Glutamatergic neuron (in vitro differentiated cells): ENCODE results near the gene EXOC4. TPM values are rescaled to one million over a fixed set of nuclear protein-coding genes. Genes with fewer than 3 reads are reported as not detected.
A peak's percentile ranks its signal among the peaks of the same experiment; 100 is the strongest.

Experiments
- DNase-seq: peaks from one replicate; pipeline ENCODE4 v3.0.0; 2022
- H3K27ac Mint-ChIP-seq: one replicate; pipeline ENCODE4 v1.8.0; 2020; ENCODE audit warnings: mild to moderate bottlenecking, mixed read lengths, inconsistent platforms; ENCODE audit not compliant: unreplicated experiment
- H3K27me3 Mint-ChIP-seq: one replicate; pipeline ENCODE4 v1.8.0; 2020; ENCODE audit warnings: mild to moderate bottlenecking, moderate library complexity, mixed read lengths, inconsistent platforms; ENCODE audit not compliant: unreplicated experiment
- H3K36me3 Mint-ChIP-seq: one replicate; pipeline ENCODE4 v1.8.0; 2020; ENCODE audit warnings: mild to moderate bottlenecking, mixed read lengths, inconsistent platforms; ENCODE audit not compliant: unreplicated experiment
- H3K4me1 Mint-ChIP-seq: one replicate; pipeline ENCODE4 v1.8.0; 2020; ENCODE audit warnings: mild to moderate bottlenecking, low read depth, mixed read lengths, inconsistent platforms; ENCODE audit not compliant: unreplicated experiment
- H3K4me3 Mint-ChIP-seq: one replicate; pipeline ENCODE4 v1.8.0; 2020; ENCODE audit warnings: mild to moderate bottlenecking, mixed read lengths, inconsistent platforms; ENCODE audit not compliant: unreplicated experiment
- H3K9me3 Mint-ChIP-seq: one replicate; pipeline ENCODE4 v1.8.0; 2020; ENCODE audit warnings: mild to moderate bottlenecking, moderate library complexity, mixed read lengths, inconsistent platforms; ENCODE audit not compliant: unreplicated experiment
- CTCF ChIP-seq: fragments of 200-600 bp; sonication (generic); IDR thresholded peaks from one replicate; pipeline ENCODE4 v1.5.0; 2021; ENCODE audit not compliant: partially characterized antibody, unreplicated experiment
- total RNA-seq: library from RNA; stranded (reverse); fragmentation: NEBNext Ultra II Directional; extraction: Animal tissue kit (Norgen Biotek cat#: 25700); gene quantifications from one replicate; pipeline ENCODE4 v1.2.1, GENCODE V29; 2021; ENCODE audit not compliant: unreplicated experiment

The EXOC4 gene
- total RNA-seq, 1 donor from 2014 or later = 73.8 TPM

- Mint-ChIP-seq H3K36me3 (peaks cover 13% of the 10 kb centered on the region), H3K4me3 (no peak overlapping the region), H3K27me3 (no peaks in the 10 kb centered on the region), H3K4me1 (no peaks in the 10 kb centered on the region), H3K27ac (no peak overlapping the region), H3K9me3 (peaks cover 8% of the 10 kb centered on the region)
- TF ChIP-seq CTCF = no peak
- no peak for DNase-seq
Observed at GRCh38 chr7:133330085-133330484, 77.2 kb downstream of the EXOC4 start.

- H3K27me3 Mint-ChIP-seq = no peaks in the 10 kb centered on the region
Observed at GRCh38 chr7:133331861-133332260, 79.0 kb downstream of the EXOC4 start.

GRCh38 chr7:133339772-133340171 is 86.9 kb downstream of the EXOC4 start:
- no peak for DNase-seq
- peaks cover 24% of the 10 kb centered on the region for H3K36me3 Mint-ChIP-seq
- peaks cover 17% of the 10 kb centered on the region for H3K9me3 Mint-ChIP-seq

More at GRCh38 chr7:133331861-133332260, 79.0 kb downstream of the EXOC4 start:
- no peak overlapping the region for H3K4me3 Mint-ChIP-seq
- peaks cover 6% of the 10 kb centered on the region for H3K9me3 Mint-ChIP-seq
- no peak for DNase-seq
- H3K4me1 Mint-ChIP-seq = no peaks in the 10 kb centered on the region
- no peak overlapping the region for H3K27ac Mint-ChIP-seq
- H3K36me3 Mint-ChIP-seq = peaks cover 8% of the 10 kb centered on the region
- TF ChIP-seq CTCF = no peak

GRCh38 chr7:133344275-133344674 is 91.4 kb downstream of the EXOC4 start:
- Mint-ChIP-seq H3K4me1 (peaks cover 4% of the 10 kb centered on the region), H3K27me3 (no peaks in the 10 kb centered on the region), H3K4me3 (no peak overlapping the region), H3K9me3 (peaks cover 10% of the 10 kb centered on the region), H3K36me3 (peaks cover 19% of the 10 kb centered on the region), H3K27ac (peak overlapping the region; percentile 4)
- DNase-seq = no peak
- peak; percentile 53 for TF ChIP-seq CTCF

More at GRCh38 chr7:133339772-133340171, 86.9 kb downstream of the EXOC4 start:
- Mint-ChIP-seq H3K27me3 (no peaks in the 10 kb centered on the region), H3K27ac (no peak overlapping the region), H3K4me3 (no peak overlapping the region), H3K4me1 (peaks cover 4% of the 10 kb centered on the region)
- no peak for TF ChIP-seq CTCF

- Mint-ChIP-seq H3K27ac (no peak overlapping the region), H3K4me3 (no peak overlapping the region), H3K36me3 (peaks cover 5% of the 10 kb centered on the region), H3K4me1 (peaks cover 4% of the 10 kb centered on the region), H3K9me3 (peaks cover 5% of the 10 kb centered on the region), H3K27me3 (no peaks in the 10 kb centered on the region)
- no peak for DNase-seq
- no peak for TF ChIP-seq CTCF
Observed at GRCh38 chr7:133345690-133346421, 93.0 kb downstream of the EXOC4 start.
